Measurements from ENCODE around the gene SUMO4. TPM values are rescaled to one million over a fixed set of nuclear protein-coding genes. Genes with fewer than 3 reads are reported as not detected.

SUMO4 gene
- total RNA-seq, 1 experiment from 2014 or later: 1.1 TPM

DNA sequence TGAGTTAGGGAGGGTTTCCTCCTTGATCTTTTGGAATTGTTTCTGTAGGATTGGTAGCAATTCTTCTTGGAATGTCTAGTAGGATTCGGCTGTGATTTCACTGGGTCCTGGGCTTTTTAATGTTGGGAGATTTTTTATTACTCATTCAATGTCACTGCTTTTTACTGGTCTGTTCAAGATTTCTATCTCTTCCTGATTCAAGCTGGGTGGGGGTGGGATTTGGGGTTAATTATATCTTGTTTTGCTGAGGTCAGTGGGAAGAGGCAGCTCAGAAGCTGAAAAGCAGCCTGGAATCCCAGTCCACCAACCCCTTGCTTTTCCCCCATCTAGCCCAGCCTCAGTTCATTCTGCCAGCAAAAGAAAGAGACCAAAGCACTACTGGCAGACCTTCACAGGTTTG lies 39.6 kb downstream of the SUMO4 start:
- POLR2A ChIA-PET: no interaction called here
- CTCF ChIA-PET: no interaction called here
- TF ChIP-seq, protein P1, sequence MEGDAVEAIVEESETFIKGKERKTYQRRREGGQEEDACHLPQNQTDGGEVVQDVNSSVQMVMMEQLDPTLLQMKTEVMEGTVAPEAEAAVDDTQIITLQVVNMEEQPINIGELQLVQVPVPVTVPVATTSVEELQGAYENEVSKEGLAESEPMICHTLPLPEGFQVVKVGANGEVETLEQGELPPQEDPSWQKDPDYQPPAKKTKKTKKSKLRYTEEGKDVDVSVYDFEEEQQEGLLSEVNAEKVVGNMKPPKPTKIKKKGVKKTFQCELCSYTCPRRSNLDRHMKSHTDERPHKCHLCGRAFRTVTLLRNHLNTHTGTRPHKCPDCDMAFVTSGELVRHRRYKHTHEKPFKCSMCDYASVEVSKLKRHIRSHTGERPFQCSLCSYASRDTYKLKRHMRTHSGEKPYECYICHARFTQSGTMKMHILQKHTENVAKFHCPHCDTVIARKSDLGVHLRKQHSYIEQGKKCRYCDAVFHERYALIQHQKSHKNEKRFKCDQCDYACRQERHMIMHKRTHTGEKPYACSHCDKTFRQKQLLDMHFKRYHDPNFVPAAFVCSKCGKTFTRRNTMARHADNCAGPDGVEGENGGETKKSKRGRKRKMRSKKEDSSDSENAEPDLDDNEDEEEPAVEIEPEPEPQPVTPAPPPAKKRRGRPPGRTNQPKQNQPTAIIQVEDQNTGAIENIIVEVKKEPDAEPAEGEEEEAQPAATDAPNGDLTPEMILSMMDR (IDR thresholded peaks at IDR 0.05): no peak
- TF ChIP-seq SIN3A (IDR thresholded peaks at IDR 0.05; ENCODE audit: borderline replicate concordance, insufficient read depth, low read depth, low read length) (no peak), POLR2AphosphoS5 (IDR thresholded peaks at IDR 0.05; ENCODE audit: low read depth, low read length) (no peak), TCF7L2 (IDR thresholded peaks at IDR 0.05; ENCODE audit: low read depth, low read length) (no peak)
- TF ChIP-seq, protein P2, sequence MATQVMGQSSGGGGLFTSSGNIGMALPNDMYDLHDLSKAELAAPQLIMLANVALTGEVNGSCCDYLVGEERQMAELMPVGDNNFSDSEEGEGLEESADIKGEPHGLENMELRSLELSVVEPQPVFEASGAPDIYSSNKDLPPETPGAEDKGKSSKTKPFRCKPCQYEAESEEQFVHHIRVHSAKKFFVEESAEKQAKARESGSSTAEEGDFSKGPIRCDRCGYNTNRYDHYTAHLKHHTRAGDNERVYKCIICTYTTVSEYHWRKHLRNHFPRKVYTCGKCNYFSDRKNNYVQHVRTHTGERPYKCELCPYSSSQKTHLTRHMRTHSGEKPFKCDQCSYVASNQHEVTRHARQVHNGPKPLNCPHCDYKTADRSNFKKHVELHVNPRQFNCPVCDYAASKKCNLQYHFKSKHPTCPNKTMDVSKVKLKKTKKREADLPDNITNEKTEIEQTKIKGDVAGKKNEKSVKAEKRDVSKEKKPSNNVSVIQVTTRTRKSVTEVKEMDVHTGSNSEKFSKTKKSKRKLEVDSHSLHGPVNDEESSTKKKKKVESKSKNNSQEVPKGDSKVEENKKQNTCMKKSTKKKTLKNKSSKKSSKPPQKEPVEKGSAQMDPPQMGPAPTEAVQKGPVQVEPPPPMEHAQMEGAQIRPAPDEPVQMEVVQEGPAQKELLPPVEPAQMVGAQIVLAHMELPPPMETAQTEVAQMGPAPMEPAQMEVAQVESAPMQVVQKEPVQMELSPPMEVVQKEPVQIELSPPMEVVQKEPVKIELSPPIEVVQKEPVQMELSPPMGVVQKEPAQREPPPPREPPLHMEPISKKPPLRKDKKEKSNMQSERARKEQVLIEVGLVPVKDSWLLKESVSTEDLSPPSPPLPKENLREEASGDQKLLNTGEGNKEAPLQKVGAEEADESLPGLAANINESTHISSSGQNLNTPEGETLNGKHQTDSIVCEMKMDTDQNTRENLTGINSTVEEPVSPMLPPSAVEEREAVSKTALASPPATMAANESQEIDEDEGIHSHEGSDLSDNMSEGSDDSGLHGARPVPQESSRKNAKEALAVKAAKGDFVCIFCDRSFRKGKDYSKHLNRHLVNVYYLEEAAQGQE (IDR thresholded peaks at IDR 0.05; ENCODE audit: insufficient read depth in 1 of 2, low read depth in 2 of 2, low read length in 1 of 2): no peak
- DNase-seq (ENCODE audit: low read depth, low spot score) (no peak), ATAC-seq (no peak)
- intact Hi-C loops (cut with micrococcal nuclease; ENCODE audit: unreplicated experiment) (no loop called here), in situ Hi-C loops (cut with HindIII; ENCODE audit: low pct_unique_long_range_greater_than_20kb, low sequenced_read_pairs) (no loop called here)
- H3K4me3 ChIP-seq (ENCODE audit: low read depth in 2 of 2, low read length in 2 of 2): no peak overlapping the region
- no peaks in the 10 kb centered on the region for H3K36me3 ChIP-seq (ENCODE audit: control insufficient read depth, insufficient read depth, low read length)
- H3K27ac ChIP-seq (ENCODE audit: low read length): no peak overlapping the region
- H3K4me1 ChIP-seq (ENCODE audit: control insufficient read depth, insufficient read depth, low read length): no peaks in the 10 kb centered on the region
- no peaks in the 10 kb centered on the region for H3K27me3 ChIP-seq (ENCODE audit: control insufficient read depth, insufficient read depth, low read length)
- H3K9me3 ChIP-seq (ENCODE audit: control insufficient read depth, insufficient read depth, low read depth, low read length): no peaks in the 10 kb centered on the region
- no TSS peak for BruUV-seq (replicated peaks)

DNA sequence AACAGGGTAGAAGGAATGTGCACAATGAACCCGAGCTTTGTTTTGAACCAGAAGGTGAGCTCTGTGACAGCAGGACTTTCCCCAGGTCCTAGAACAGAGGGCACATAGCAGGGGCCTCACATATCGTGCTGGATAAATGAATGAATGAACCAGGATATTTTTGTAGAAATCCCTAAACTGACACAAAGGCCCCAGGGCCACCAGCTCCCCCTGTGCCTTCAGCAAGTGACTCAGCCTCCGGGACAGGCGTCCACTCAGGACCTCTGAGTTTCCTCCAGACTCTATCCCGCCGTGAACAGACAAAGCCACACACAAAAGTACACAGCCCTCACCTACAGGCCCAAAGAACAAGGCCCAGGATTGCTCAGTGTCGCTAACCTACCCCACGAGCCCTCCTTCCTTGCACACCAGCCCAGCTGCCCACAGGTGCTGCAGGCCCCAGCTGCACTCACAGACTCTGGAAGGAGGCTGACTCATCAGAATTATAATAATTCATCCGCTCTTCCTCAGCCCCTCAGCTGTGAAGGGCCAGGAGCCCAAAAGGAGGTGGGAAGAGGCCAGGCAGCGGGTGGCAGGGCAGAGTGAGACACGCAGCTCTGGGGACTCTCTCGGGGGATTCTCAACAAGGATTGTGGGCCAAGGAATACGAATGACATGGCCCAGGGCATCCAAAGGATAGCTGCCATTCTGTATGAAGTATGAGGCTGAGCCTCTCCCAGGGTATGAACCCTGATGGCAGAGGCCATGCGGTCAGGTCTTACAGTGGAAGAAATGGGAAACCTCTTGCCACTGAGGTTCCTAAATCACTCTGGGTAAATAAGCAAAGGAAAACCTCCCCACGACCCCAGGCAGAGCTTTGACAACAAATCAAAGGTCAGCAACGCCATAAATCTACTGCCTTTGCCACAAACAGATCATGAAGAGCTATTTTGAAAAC lies 40.9 kb downstream of the SUMO4 start:
- no peak for DNase-seq (ENCODE audit: low read depth, low spot score)
- ATAC-seq: no peak
- H3K36me3 ChIP-seq (ENCODE audit: control insufficient read depth, insufficient read depth, low read length): no peaks in the 10 kb centered on the region

More for the DNA sequence above, 40.9 kb downstream of the SUMO4 start:
- Histone ChIP-seq H3K27me3 (ENCODE audit: control insufficient read depth, insufficient read depth, low read length) (no peaks in the 10 kb centered on the region), H3K4me3 (ENCODE audit: low read depth in 2 of 2, low read length in 2 of 2) (no peak overlapping the region), H3K4me1 (ENCODE audit: control insufficient read depth, insufficient read depth, low read length) (no peaks in the 10 kb centered on the region), H3K9me3 (ENCODE audit: control insufficient read depth, insufficient read depth, low read depth, low read length) (no peaks in the 10 kb centered on the region), H3K27ac (ENCODE audit: low read length) (no peak overlapping the region)
- ChIA-PET CTCF (no interaction called here), POLR2A (no interaction called here)
- in situ Hi-C loops (cut with HindIII; ENCODE audit: low pct_unique_long_range_greater_than_20kb, low sequenced_read_pairs): no loop called here
- TF ChIP-seq POLR2AphosphoS5 (IDR thresholded peaks at IDR 0.05; ENCODE audit: low read depth, low read length) (no peak), SIN3A (IDR thresholded peaks at IDR 0.05; ENCODE audit: borderline replicate concordance, insufficient read depth, low read depth, low read length) (no peak), TCF7L2 (IDR thresholded peaks at IDR 0.05; ENCODE audit: low read depth, low read length) (no peak)
- TF ChIP-seq, protein P1 (IDR thresholded peaks at IDR 0.05): no peak
- TF ChIP-seq, protein P2 (IDR thresholded peaks at IDR 0.05; ENCODE audit: insufficient read depth in 1 of 2, low read depth in 2 of 2, low read length in 1 of 2): no peak
- BruUV-seq (replicated peaks): no TSS peak
- intact Hi-C loops (cut with micrococcal nuclease; ENCODE audit: unreplicated experiment): no loop called here
